GM23338 (cell line): ENCODE results near the gene SCO2. TPM values are rescaled to one million over a fixed set of nuclear protein-coding genes. Genes with fewer than 3 reads are reported as not detected.

ENCODE experiments used
- ATAC-seq: fragments of 200-7000 bp; cut with Tn5 transposase; 3 replicates; pipeline ENCODE4 v1.9.1; 2020
- DNase-seq: peaks from one replicate; pipeline ENCODE4 v3.0.0-alpha.2; 2015; ENCODE audit warnings: low spot score
- H2AFZ ChIP-seq: fragments of 200-600 bp; sonication (generic); 2 replicates; pipeline ENCODE4 v1.8.0; 2016; ENCODE audit warnings: antibody characterized with exemption, mild to moderate bottlenecking, moderate library complexity
- H3F3A ChIP-seq: fragments of 200-600 bp; sonication (generic); replicated peaks from 2 replicates; pipeline ENCODE4 v1.8.0; 2017; ENCODE audit warnings: antibody characterized with exemption, mixed run types, low read depth
- H3K27ac ChIP-seq: fragments of 200-600 bp; sonication (generic); 2 replicates; pipeline ENCODE4 v1.6.1; 2016; ENCODE audit warnings: low read depth
- H3K27me3 ChIP-seq: fragments of 200-600 bp; sonication (generic); 2 replicates; pipeline ENCODE4 v1.8.0; 2016; ENCODE audit warnings: mild to moderate bottlenecking, mixed run types, moderate library complexity; ENCODE audit not compliant: insufficient read depth
- H3K36me3 ChIP-seq: fragments of 200-600 bp; sonication (generic); 2 replicates; pipeline ENCODE4 v1.8.0; 2016; ENCODE audit warnings: mild to moderate bottlenecking; ENCODE audit not compliant: insufficient read depth
- H3K4me1 ChIP-seq: fragments of 200-600 bp; sonication (generic); 2 replicates; pipeline ENCODE4 v1.8.0; 2016; ENCODE audit warnings: mild to moderate bottlenecking, moderate library complexity; ENCODE audit not compliant: insufficient read depth
- H3K4me2 ChIP-seq: fragments of 200-600 bp; sonication (generic); 2 replicates; pipeline ENCODE4 v1.7.1; 2017; ENCODE audit warnings: mixed run types
- H3K4me3 ChIP-seq: fragments of 200-600 bp; sonication (generic); 2 replicates; pipeline ENCODE4 v1.6.1; 2016; ENCODE audit warnings: mixed run types
- H3K79me2 ChIP-seq: fragments of 200-600 bp; sonication (generic); replicated peaks from 2 replicates; pipeline ENCODE4 v1.8.0; 2017; ENCODE audit warnings: mild to moderate bottlenecking; ENCODE audit not compliant: insufficient read depth
- H3K9me2 ChIP-seq: fragments of 200-600 bp; sonication (generic); 2 replicates; pipeline ENCODE4 v1.8.0; 2017; ENCODE audit not compliant: insufficient read depth
- H4K20me1 ChIP-seq: fragments of 200-600 bp; sonication (generic); replicated peaks from 2 replicates; pipeline ENCODE4 v1.8.0; 2017; ENCODE audit warnings: mild to moderate bottlenecking; ENCODE audit not compliant: insufficient read depth
- H3K27ac Mint-ChIP-seq: 2 replicates; pipeline ENCODE4 v1.8.0; 2020; ENCODE audit warnings: inconsistent platforms, mild to moderate bottlenecking, moderate library complexity, mixed read lengths
- H3K27me3 Mint-ChIP-seq: 3 replicates; pipeline ENCODE4 v1.8.0; 2022; ENCODE audit warnings: low read depth, mild to moderate bottlenecking, moderate library complexity, mixed read lengths, inconsistent platforms; ENCODE audit not compliant: insufficient read depth, poor library complexity
- H3K36me3 Mint-ChIP-seq: 3 replicates; pipeline ENCODE4 v1.8.0; 2021; ENCODE audit warnings: low read depth, mild to moderate bottlenecking, inconsistent platforms, moderate library complexity, mixed read lengths
- H3K4me1 Mint-ChIP-seq: 3 replicates; pipeline ENCODE4 v1.8.0; 2020; ENCODE audit warnings: mild to moderate bottlenecking, inconsistent platforms, mixed read lengths
- H3K4me3 Mint-ChIP-seq: 3 replicates; pipeline ENCODE4 v1.8.0; 2021; ENCODE audit warnings: moderate library complexity, mild to moderate bottlenecking, inconsistent platforms, mixed read lengths
- H3K9me3 Mint-ChIP-seq: 3 replicates; pipeline ENCODE4 v1.8.0; 2020; ENCODE audit warnings: moderate library complexity, mild to moderate bottlenecking, inconsistent platforms, mixed read lengths
- CREB1 ChIP-seq: fragments of 250-450 bp; sonication (Bioruptor Pico); IDR thresholded peaks from 2 replicates; pipeline ENCODE4 v1.5.0; 2020; ENCODE audit warnings: low read depth, mild to moderate bottlenecking, moderate library complexity
- EZH2 ChIP-seq: fragments of 200-600 bp; sonication (generic); IDR thresholded peaks from one replicate; pipeline ENCODE4 v1.8.0; 2017; ENCODE audit warnings: antibody characterized with exemption, mild to moderate bottlenecking, low read depth; ENCODE audit not compliant: unreplicated experiment
- JUNB ChIP-seq: IDR thresholded peaks from one replicate; pipeline ENCODE4 v1.6.1; 2016; ENCODE audit warnings: antibody characterized with exemption; ENCODE audit not compliant: unreplicated experiment
- NANOG ChIP-seq: IDR thresholded peaks from 2 replicates; pipeline ENCODE4 v1.6.1; 2016; ENCODE audit warnings: antibody characterized with exemption, borderline replicate concordance
- POLR2AphosphoS5 ChIP-seq: IDR thresholded peaks from 2 replicates; pipeline ENCODE4 v1.6.1; 2016; ENCODE audit warnings: antibody characterized with exemption, low read depth
- STAT1 ChIP-seq: IDR thresholded peaks from one replicate; pipeline ENCODE4 v1.6.1; 2016; ENCODE audit warnings: antibody characterized with exemption; ENCODE audit not compliant: unreplicated experiment
- polyA plus RNA-seq: library from polyadenylated mRNA; unstranded; fragments of >200 nt; fragmentation: Nextera tagmentation; extraction: Ambion mirVana; gene quantifications from 2 replicates; pipeline ENCODE4 v1.2.1, GENCODE V29; 2016
- total RNA-seq: library from RNA; depleted of rRNA; stranded (reverse); fragments of >200 nt; shearing (Covaris generic); gene quantifications from 2 replicates; pipeline ENCODE4 v1.2.3, GENCODE V29; 2014
- TF ChIP-seq, protein P1 (sequence below), 2 experiments: fragments of 200-600 bp in 1 of 2; sonication (generic) in 1 of 2; conservative IDR thresholded peaks; 2 replicates each; pipeline versions ENCODE4 v1.5.1 to v1.6.1; 2016 to 2017; ENCODE audit warnings: antibody characterized with exemption in 2 of 2, low read depth in 2 of 2, mild to moderate bottlenecking in 2 of 2, moderate library complexity in 1 of 2
- TF ChIP-seq, protein P2 (sequence below): fragments of 250-450 bp; sonication (Bioruptor Pico); IDR thresholded peaks from 2 replicates; pipeline ENCODE4 v1.5.0; 2020; ENCODE audit warnings: mild to moderate bottlenecking, moderate library complexity
- TF ChIP-seq, protein P3 (sequence below): IDR thresholded peaks from 2 replicates; pipeline ENCODE4 v1.6.1; 2016; ENCODE audit warnings: antibody characterized with exemption

The SCO2 gene
- total and polyA plus RNA-seq, 2 experiments from 2014 or later = 2.6 to 4.9 TPM

DNA sequence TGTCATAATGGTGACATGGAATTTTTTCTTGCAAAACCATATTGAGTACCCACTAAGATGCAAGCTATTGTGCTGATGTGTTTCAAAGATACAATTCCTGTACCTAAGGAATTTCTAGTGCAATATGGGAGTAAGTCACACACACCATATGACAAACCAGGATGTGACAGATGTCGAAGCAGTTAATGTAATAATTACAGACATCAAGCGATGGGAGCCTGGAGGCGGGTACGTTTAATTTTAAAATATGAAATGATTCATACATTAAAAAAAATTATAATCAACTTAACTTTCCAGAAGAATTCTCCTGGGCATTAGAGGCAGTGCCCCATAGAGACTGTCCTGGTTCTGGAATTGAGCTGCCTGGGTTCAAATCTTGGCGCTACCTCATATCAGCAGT, 31.3 kb upstream of the SCO2 start:
- Histone ChIP-seq H3K79me2 (no peaks in the 10 kb centered on the region), H3K27ac (no peak overlapping the region), H2AFZ (no peak overlapping the region), H3K4me3 (no peak overlapping the region), H3K4me1 (no peaks in the 10 kb centered on the region), H3F3A (peaks cover 2% of the 10 kb centered on the region; the same call in 1 of the 2 replicates), H3K9me2 (no peaks in the 10 kb centered on the region), H3K4me2 (no peak overlapping the region), H3K36me3 (no peaks in the 10 kb centered on the region), H3K27me3 (0 out of 2 replicates have a peak, but pooled peaks cover 7% of the 10 kb centered on the region), H4K20me1 (no peaks in the 10 kb centered on the region)
- H3K9me3 Mint-ChIP-seq = no peaks in the 10 kb centered on the region
- no peak for ATAC-seq
- H3K4me1 Mint-ChIP-seq = peaks cover 15% of the 10 kb centered on the region
- H3K36me3 Mint-ChIP-seq = no peaks in the 10 kb centered on the region
- no peak for DNase-seq
- TF ChIP-seq EZH2 (no peak), CREB1 (CRISPR knock-in tag) (no peak), STAT1 (no peak)
- TF ChIP-seq, protein P1, sequence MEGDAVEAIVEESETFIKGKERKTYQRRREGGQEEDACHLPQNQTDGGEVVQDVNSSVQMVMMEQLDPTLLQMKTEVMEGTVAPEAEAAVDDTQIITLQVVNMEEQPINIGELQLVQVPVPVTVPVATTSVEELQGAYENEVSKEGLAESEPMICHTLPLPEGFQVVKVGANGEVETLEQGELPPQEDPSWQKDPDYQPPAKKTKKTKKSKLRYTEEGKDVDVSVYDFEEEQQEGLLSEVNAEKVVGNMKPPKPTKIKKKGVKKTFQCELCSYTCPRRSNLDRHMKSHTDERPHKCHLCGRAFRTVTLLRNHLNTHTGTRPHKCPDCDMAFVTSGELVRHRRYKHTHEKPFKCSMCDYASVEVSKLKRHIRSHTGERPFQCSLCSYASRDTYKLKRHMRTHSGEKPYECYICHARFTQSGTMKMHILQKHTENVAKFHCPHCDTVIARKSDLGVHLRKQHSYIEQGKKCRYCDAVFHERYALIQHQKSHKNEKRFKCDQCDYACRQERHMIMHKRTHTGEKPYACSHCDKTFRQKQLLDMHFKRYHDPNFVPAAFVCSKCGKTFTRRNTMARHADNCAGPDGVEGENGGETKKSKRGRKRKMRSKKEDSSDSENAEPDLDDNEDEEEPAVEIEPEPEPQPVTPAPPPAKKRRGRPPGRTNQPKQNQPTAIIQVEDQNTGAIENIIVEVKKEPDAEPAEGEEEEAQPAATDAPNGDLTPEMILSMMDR (conservative IDR thresholded peaks at IDR 0.05; ENCODE audit: low read depth in 2 of 2) = no peak
- H3K4me3 Mint-ChIP-seq = no peak overlapping the region; the same call in 2 of the 3 replicates
- no peak overlapping the region for H3K27ac Mint-ChIP-seq
- peaks cover 19% of the 10 kb centered on the region for H3K27me3 Mint-ChIP-seq

DNA sequence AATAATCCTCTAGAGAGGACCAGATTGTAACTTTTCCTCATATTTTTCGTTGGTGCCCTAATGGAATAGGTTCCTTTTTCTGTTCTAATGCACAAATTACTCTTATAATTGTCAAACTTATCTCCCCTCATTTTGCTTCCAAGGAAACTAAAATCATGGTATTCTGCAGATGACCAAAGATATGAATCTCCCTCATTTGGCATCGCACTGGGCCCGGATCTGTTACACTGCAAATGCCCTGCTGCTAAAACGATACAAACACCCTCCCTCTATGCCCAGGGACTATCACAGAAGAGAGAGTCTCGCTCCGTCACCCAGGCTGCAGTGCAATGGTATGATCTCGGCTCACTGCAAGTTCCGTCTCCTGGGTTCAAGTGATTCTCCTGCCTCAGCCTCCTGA, 27.9 kb upstream of the SCO2 start:
- Histone ChIP-seq H3K4me3 (no peak overlapping the region), H2AFZ (no peak overlapping the region), H3K79me2 (no peaks in the 10 kb centered on the region), H3K27me3 (peaks cover 8% of the 10 kb centered on the region; the same call in 1 of the 2 replicates), H3K4me2 (no peak overlapping the region), H4K20me1 (no peaks in the 10 kb centered on the region), H3K27ac (no peak overlapping the region), H3K9me2 (no peaks in the 10 kb centered on the region), H3F3A (no peaks in the 10 kb centered on the region; the same call in 1 of the 2 replicates), H3K4me1 (no peaks in the 10 kb centered on the region), H3K36me3 (no peaks in the 10 kb centered on the region)
- Mint-ChIP-seq H3K4me1 (peaks cover 9% of the 10 kb centered on the region), H3K27ac (no peak overlapping the region), H3K36me3 (no peaks in the 10 kb centered on the region), H3K9me3 (no peaks in the 10 kb centered on the region), H3K4me3 (no peak overlapping the region), H3K27me3 (peaks cover 17% of the 10 kb centered on the region)
- ATAC-seq (no peak), DNase-seq (no peak)
- TF ChIP-seq STAT1 (no peak), CREB1 (CRISPR knock-in tag) (no peak), POLR2AphosphoS5 (no peak), JUNB (no peak), EZH2 (no peak), NANOG (no peak)
- TF ChIP-seq, protein P2, sequence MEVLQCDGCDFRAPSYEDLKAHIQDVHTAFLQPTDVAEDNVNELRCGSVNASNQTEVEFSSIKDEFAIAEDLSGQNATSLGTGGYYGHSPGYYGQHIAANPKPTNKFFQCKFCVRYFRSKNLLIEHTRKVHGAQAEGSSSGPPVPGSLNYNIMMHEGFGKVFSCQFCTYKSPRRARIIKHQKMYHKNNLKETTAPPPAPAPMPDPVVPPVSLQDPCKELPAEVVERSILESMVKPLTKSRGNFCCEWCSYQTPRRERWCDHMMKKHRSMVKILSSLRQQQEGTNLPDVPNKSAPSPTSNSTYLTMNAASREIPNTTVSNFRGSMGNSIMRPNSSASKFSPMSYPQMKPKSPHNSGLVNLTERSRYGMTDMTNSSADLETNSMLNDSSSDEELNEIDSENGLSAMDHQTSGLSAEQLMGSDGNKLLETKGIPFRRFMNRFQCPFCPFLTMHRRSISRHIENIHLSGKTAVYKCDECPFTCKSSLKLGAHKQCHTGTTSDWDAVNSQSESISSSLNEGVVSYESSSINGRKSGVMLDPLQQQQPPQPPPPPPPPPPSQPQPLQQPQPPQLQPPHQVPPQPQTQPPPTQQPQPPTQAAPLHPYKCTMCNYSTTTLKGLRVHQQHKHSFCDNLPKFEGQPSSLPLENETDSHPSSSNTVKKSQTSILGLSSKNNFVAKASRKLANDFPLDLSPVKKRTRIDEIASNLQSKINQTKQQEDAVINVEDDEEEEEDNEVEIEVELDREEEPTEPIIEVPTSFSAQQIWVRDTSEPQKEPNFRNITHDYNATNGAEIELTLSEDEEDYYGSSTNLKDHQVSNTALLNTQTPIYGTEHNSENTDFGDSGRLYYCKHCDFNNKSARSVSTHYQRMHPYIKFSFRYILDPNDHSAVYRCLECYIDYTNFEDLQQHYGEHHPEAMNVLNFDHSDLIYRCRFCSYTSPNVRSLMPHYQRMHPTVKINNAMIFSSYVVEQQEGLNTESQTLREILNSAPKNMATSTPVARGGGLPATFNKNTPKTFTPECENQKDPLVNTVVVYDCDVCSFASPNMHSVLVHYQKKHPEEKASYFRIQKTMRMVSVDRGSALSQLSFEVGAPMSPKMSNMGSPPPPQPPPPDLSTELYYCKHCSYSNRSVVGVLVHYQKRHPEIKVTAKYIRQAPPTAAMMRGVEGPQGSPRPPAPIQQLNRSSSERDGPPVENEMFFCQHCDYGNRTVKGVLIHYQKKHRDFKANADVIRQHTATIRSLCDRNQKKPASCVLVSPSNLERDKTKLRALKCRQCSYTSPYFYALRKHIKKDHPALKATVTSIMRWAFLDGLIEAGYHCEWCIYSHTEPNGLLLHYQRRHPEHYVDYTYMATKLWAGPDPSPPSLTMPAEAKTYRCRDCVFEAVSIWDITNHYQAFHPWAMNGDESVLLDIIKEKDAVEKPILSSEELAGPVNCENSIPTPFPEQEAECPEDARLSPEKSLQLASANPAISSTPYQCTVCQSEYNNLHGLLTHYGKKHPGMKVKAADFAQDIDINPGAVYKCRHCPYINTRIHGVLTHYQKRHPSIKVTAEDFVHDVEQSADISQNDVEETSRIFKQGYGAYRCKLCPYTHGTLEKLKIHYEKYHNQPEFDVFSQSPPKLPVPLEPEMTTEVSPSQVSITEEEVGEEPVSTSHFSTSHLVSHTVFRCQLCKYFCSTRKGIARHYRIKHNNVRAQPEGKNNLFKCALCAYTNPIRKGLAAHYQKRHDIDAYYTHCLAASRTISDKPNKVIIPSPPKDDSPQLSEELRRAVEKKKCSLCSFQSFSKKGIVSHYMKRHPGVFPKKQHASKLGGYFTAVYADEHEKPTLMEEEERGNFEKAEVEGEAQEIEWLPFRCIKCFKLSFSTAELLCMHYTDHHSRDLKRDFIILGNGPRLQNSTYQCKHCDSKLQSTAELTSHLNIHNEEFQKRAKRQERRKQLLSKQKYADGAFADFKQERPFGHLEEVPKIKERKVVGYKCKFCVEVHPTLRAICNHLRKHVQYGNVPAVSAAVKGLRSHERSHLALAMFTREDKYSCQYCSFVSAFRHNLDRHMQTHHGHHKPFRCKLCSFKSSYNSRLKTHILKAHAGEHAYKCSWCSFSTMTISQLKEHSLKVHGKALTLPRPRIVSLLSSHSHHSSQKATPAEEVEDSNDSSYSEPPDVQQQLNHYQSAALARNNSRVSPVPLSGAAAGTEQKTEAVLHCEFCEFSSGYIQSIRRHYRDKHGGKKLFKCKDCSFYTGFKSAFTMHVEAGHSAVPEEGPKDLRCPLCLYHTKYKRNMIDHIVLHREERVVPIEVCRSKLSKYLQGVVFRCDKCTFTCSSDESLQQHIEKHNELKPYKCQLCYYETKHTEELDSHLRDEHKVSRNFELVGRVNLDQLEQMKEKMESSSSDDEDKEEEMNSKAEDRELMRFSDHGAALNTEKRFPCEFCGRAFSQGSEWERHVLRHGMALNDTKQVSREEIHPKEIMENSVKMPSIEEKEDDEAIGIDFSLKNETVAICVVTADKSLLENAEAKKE (CRISPR knock-in tag) = no peak
- TF ChIP-seq, protein P3, sequence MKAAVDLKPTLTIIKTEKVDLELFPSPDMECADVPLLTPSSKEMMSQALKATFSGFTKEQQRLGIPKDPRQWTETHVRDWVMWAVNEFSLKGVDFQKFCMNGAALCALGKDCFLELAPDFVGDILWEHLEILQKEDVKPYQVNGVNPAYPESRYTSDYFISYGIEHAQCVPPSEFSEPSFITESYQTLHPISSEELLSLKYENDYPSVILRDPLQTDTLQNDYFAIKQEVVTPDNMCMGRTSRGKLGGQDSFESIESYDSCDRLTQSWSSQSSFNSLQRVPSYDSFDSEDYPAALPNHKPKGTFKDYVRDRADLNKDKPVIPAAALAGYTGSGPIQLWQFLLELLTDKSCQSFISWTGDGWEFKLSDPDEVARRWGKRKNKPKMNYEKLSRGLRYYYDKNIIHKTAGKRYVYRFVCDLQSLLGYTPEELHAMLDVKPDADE = no peak
- TF ChIP-seq, protein P1 (conservative IDR thresholded peaks at IDR 0.05; ENCODE audit: low read depth in 2 of 2) = no peak
